Measurements from ENCODE around the gene ASTN2.
"Not testable (repeated sequence)": the region's sequence is repeated elsewhere in the genome, so short reads cannot be mapped to it uniquely, and the experiment has no call there.

Gene ASTN2

DNA sequence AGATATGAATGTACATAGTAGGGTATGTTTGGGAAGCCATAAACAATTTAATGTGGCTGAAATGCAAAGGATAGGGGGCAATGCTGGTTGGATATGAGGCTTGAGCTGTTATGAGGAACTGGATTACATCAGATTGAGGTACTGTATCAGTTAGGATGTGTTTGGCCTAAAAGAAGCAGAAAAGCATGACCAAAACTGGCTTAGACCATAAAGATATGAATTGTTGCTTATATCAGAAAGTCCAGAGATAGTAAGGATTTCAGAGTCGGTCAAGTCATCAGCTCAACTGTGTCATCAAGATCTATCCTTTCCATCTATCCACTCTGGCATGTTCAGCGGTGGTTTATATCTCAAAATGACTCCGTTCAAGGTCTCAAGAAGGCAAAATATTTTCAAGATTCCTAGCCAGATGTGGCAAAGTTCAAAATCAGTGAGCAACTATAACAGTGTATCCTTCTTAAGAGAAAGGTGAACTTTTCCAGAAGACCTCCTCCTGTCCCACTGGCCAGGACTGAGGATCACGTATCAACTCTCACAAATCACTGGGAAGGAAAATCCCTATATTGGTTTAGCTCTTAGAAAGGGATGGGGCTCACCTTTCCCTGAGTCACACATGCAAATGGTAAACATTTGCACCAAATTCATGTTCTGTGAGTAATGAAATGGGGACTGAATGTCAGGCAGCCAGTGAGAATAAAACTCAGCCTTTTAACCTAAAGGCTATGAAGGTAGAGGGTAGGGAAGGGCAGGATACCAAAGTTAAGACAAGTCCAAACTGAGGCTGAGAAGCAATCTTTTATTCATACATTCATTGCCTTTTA, 469.9 kb downstream of the ASTN2 start:
- DNase-seq: no peak

DNA sequence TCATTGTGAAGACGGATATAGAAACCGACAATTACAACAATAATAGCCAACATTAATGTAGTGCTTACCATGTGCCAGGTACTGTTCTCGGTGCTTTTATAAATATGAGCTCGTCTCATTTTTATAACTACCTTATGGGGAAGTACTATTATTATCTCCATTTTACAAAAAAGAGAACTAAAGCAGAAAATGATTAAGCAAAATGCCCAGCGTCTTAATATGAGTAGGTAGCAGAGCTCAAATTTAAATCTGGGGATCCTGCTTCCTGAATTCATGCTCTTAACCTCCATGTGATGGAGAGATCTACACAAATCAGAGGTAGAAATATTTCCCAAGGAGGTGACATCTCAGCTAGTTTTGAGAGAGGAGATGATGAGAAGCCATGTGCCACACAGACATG, 470.9 kb downstream of the ASTN2 start:
- no peak for DNase-seq

DNA sequence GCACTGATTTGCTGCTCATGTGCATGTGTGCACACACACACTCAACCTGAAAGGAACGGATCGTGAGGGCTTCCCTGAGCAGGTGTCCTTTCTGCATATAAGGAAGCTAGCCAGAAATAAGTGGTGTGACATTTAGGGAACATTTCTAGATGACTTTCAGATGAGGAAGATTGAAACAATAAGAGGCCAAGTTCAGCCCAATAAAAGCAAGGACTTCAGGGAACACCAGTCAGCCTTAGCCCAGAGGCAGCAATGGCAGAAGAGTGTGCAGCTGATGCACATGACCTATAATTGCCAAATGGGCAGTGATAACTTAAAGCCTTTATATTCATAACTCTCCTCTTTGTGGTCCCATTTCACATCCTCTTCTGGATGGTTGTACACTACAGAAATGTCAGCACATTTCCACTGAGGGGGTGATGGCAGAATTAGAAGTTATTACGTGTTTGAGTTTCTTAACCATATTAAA, 472.2 kb downstream of the ASTN2 start:
- DNase-seq: no peak

DNA sequence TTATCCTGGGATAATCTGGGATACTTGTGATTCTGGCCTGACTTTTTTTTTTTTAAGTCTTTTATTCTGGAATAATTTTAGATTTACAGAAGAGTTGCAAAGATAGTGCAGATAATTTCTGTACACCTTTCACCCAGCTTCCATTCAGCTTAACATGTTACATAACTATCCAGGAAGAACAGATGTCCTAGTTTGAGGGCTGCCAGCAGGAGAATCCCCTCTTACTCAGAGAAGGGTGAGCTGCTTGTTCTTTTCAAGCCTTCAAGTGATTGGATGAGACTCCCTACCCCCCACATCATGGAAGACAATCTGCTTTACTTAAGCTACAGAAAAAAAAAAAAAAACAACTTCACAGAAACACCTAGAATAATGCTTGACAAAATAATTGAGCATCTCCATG, 473.6 kb downstream of the ASTN2 start:
- DNase-seq: no peak

DNA sequence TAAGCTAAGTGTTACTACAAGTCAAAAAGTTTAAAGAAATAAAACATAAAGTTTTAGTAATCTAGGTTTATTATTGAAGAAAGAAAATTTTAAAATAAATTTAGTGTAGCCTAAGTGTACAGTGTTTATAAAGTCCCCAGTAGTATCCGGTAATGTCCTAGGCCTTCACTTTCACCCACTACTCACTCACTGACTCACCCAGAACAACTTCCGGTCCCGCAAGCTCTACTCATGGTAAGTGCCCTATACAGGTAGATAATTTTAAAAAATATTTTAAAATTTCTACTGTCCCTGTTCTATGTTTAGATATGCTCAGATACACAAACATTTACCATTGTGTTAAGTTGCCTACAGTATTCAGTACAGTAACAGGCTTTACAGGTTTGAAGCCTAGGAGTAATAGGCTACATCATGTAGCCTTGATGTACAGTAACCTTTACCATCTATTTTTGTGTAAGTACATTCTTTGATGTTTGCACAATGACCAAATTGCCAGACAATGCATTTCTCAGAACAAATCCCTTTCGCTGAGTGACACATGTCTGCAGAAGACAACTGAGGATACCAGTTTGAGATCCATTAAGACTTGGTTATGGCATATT, 474.1 kb downstream of the ASTN2 start:
- no peak for DNase-seq

DNA sequence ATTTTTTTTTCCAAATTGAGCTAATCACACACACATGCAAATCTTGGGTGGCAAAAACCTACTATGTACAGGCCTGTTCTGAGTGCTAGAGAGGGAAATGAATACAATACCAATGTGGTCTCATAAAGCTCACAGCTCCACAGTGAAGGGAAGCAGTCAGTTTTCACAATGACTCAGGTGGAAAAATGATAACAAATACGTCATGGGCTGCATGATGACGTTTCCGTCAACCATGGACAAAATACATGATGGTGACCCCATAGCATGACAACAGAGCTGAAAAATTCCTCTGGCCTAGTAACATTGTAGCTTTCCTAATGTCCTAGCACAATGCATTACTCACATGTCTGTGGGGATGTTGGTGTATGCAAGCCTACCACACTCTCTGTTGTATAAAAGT, 475.2 kb downstream of the ASTN2 start:
- no peak for DNase-seq

DNA sequence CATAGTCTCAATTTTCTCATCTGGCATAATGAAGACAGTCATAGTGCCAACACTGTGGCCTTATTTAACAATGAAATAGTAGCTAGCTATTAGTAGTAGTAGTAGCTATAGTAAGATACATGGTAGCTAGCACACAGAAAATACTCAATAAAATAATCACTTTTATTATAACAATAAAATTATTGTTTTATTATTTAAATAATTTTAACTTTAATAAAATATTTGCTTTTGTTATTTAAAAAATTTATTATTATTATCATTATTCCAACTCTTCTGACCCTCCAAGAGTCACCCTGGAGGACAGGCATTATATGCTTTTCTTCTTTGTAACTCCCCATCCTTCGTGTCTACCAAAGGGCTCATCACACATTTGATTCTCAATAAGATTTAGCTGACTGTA, 475.7 kb downstream of the ASTN2 start:
- no peak for DNase-seq

DNA sequence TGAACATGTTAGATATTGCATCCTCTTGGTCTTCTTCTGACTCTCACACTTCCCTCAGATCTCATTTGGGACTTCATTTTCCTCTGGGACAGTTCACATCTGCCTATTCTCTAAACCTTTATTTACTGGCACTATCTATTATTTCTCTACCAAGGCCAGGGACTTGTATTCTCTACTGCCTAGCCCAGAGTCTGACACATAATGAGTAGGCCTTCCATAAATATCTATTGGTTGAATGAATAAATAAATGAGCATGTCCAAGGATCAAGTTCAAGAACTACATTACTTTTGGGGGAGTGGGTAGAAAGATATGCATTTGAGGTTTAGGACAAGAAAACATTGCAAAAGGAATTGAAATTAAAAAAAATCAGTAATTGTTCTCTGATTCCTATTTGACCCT, 477.5 kb downstream of the ASTN2 start:
- no peak for DNase-seq

DNA sequence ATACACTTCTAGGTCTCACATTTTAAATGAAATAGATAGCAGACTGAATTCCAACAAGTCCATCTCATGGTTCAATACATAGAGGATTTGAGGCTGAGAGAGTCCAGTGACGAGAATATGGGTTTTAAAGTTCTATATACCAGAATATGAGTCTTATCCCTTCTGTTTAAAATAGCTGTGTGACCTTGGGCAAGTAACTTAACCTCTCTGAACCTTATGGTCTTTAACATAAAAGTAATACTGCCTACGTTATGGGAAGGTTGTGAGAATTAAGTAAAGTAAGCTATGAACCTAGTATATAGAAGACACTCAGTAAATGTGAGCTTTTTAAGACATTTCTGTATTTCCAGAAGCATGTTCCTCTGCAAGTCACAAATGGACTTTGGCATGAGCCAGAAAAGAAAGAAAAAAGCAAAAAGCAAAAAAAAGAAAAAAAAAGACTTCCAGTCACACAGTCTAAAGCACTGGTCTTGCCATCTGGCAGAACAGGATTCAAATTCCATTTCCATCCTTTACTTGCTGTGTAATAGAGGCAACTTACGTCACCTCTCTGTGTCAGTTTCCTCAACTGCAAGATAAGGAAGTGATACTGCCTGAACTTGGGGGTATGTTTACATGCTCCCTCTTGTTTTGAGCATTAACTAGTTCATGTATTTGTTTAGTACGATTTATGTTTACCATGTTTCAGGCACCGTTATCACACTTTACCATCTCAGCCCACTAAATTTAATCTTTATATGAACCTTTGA, 479.5 kb downstream of the ASTN2 start:
- no peak for DNase-seq

DNA sequence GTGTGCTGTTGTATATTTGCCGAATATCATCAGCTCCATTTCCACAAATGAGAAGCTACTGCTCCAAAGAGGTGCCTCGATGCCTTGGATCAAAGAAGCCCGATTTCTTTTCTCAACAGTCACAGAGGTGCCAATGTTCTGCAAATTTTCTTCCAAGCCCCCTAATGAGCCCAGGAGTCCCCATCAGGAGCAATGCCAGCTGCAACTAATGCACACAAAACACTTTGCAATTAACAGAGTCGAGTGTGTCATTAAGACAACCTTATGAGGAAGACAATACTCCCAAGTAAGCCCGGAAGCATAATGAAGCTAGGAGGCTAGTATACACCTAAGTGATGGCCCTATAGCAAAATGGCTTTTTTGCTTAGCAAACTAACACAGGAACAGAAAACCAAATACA, 480.7 kb downstream of the ASTN2 start:
- no peak for DNase-seq

DNA sequence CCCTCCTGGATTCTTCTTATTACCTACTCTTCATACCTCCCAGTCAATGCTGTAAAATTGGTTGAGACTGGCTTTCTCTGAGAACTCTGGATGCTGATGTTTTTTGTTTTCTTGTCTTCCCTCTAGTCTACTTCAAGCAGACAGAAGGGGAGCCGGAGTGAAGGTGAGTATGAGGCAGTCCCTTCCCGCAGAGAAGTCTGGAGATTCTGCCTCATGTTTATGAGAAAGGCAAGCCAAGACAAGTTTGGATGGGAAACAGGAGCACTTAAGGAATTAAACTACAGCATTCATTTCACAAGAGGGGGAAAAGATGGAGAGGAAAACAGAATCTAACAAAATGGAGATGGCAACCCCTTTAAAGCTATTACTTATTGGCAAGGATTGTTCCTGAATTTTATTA, 481.6 kb downstream of the ASTN2 start:
- no peak for DNase-seq

DNA sequence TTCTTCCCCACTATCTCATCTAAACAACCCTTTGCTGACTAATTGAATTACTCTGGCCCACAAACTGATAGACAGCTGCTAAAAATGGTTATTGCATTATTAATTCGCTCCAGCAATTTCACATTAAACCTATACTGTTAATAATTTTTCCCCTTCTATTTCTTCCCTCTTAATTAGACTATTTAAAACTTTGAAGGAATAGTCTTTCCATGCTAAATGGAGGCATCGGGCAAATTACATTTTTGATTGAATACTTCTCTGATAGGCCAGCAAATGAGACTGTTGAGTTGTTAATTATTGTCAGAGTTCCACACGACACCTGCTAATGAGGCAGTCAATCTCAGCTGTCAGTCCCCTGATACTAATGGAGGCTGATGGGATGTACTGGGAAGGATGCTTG, 485.2 kb downstream of the ASTN2 start:
- DNase-seq: no peak

DNA sequence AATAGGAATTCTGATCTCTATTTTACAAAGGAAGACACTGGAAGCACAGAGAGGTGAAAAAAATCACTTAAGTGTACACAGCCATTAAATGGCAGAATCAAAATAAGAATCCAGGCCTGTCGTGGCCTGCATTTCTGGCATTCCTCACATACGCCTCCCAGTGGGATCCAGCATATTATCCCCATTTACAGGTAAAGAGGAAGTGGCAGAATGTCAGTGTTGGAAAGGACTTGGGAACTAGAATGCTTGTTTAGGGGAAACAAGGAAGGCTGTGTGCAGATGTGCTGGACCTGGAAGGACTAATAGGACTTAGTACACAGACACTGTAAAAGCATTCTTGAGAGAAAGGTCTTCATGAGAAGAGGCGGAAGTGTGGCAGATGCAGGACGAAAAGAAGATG, 486.0 kb downstream of the ASTN2 start:
- DNase-seq: no peak

DNA sequence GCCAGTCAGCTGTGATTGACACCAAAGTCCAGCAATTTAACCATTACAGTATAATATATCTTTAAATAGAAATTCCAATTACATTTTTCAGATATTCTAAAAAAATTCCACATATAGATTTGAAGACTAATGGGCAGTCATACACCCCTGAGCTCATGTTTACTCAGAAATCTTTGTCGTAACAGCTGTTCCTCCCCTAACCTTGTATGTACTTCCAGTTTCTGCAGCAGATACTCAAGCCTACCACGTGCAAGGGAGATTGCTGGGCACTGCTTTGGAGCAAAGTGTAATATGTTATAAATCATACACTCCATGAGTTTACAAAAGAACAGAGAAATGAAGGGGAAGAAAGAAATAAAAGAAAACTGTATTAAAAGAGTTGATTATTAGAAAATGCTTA, 486.6 kb downstream of the ASTN2 start:
- no peak for DNase-seq

DNA sequence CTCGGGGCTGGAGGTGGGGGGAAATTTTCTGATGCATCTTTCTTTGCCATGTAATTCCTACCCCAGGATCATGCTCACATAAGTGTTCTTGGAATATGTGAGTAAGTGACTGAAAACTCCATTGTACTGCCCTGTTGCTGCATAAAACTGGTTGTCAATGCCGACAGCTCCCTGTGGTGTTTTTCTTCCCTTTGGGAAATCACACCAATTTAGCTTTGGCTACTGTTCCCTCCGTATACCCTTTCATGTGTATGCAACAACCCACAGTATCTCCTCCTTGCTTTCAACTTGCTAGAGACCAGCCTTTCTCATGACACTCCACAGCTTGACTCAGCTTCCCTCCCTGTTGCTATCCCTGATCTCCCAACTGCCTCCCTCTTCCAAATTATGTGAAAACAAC, 487.1 kb downstream of the ASTN2 start:
- no peak for DNase-seq

DNA sequence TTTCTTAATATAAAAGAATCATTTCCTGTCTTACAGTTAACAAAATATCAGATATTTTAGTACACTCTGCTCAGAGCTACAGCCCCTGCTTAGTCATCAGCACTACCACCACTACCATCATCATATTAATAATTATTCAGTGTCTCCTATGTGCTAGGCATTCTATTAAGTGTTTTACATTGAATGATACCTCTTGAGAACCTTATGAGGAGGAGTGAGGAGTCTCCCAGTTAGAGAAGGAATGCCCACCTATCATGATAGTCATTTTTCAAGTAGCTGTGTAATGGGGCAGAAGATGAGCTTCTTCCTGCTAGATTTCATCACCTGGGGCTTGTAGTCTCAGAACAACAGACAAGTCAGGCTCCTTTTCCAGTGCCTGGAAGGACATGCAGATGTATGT, 489.7 kb downstream of the ASTN2 start:
- DNase-seq: no peak

DNA sequence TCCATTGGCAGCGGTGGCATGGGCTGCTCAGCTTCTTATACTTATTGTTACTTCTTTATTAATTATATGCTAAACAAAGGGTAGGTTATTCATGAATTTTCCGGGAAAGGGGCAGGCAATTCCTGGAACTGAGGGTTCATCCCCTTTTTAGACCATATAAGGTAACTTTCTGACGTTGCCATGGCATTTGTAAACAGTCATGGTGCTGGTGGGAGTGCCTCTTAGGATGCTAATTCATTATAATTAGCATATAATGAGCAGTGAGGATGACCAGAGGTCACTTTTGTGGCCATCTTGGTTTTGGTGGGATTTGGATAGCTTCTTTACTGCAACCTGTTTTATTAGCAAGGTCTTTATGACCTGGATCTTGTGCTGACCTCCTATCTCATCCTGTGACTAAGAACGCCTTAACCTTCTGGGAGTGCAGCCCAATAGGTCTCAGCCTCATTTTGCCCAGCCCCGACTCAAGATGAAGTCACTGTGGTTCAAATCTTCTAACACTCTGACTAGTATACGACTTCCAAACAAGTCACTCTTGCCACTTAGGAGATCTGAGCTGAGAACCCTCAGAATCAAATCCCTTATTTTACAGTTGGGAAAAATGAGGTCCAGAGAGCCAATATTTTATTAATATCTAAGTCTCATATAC, 490.3 kb downstream of the ASTN2 start:
- no peak for DNase-seq

DNA sequence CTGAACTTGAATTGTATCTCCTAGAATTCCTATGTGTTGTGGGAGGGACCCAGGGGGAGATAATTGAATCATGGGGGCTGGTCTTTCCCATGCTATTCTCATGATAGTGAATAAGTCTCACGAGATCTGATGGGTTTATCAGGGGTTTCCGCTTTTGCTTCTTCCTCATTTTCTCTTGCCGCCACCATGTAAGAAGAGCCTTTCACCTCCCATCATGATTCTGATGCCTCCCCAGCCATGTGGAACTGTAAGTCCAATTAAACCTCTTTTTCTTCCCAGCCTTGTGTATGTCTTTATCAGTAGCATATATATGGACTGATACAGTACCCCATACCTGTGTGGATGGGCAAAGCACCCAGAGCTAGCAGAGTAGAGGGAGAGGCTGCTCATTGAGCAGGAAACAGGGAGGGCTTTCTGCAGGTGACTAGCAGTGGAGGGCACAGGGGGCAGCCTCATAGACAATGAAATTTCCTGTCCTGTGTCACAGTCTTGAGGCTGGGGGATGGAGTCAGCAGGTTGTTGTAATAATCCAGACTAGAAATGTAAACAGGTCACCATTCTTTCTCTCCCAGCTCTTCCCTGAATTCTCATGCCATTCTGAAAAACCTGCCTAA, 496.9 kb downstream of the ASTN2 start:
- DNase-seq: not testable (repeated sequence)

DNA sequence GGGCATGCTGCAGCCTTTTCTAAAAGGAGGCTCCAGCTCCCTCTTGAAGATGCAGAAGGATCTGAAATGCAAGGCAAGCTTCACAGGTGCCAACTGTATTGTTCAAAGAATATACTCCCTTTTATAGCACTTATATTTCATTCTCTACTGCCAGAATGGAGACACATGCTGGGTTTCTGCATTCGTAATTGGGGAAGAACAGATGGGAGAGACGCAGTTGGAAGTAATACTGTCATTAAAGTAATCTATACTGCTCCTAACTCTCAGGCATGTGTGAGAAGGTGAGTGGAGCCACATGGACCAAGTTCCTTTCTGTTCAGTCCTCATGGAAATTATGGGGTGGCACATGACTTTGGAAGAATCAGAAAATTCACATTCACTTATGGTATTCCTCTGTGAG, 501.3 kb downstream of the ASTN2 start:
- DNase-seq: no peak

DNA sequence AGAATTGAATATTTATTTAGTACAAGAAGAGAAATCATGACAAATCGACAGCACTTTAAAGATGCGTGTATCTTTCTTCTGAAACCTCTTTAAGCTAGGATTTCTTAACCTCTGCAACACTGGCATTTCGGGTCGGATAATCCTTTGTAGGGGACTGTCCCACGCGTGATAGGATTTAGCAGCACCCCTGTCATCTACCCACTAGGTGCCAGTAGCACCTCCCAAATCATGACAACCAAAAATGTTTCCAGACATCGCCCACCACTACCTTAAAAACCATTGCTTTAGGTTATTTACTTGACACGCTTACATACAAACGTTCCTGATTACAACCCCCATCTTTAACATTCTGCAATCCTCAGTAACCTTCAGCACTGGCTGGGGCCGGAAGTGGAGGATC, 504.7 kb downstream of the ASTN2 start:
- no peak for DNase-seq

DNA sequence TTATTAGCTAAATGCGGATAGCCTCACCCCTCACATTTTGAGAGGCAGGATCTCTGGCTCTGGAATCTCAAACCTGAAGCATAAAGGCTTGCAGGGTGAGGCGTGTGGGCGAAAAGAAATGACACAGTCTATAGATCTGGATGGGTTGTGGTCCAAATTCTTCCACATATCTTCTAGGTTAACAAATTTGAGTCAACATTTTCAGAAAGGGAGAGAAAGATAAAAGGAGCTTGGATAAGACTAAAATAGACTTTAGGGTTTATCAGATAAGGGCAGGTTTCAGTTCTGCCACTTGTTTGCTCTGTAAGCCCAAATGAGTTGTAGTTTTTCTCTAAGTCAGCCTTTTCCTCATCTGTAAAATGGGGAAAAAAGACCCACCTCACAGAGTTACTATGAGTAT, 506.9 kb downstream of the ASTN2 start:
- no peak for DNase-seq

DNA sequence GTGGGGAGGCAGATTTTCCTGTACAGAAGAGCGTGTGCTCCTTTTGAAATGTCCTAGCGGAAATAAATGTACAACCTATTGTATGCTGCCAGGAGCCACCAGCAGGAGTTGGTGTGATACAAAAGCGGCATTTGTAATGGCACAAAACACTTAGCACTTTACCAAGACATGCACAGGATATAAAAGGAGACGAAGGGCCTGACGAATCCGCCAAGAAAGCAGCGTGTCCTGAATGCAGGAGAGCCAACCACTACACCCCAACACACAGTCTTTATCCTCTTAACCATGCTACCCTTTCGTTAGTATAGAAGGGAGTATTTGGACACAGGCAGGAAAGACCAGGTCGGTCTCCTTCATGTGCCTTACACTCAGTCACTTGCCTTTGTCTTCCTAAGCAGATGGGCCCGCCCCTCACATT, 509.7 kb downstream of the ASTN2 start:
- DNase-seq: no peak

DNA sequence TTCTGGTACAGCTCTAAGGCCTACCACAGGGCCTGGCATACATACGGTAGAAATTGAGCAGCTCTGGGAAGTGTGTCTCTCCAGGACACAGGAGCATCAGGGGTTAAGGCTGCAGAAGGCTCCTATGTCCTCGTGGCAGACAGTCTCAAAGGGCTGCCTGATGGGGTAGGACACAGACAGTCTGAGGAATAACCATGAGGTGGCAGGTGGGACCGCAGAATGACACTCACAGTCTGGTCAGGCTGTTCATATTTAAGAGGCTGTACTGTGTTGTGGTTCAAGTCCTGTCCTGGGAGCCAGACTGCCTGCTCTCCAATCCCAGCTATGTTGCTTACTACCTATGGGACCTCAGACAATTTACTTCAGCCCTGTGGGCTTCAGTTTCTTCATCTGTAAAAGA, 510.7 kb downstream of the ASTN2 start:
- DNase-seq: no peak
